Measurements from ENCODE around the gene PAX7.

DNA sequence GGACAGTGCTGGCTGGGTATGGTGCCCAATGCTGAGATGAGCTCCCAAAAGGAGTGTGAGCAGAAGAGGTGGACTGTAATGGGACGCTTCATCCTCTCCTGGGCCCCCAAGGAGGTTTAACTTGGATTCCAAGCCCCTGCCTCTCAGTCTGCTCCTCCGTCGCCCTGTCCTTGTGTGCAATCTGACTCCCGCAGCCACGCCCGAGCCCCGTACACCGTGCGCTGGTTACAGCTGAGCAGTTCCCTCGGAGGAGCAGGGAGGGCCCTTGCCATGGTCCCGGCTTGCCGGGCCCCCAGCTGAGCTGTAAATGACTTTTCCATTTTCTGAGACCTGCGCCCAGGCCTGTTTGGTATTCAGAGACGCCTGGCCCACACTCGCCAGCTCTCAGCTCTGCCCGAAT is 53.7 kb downstream of the PAX7 start:
- TF ChIP-seq, protein P1, sequence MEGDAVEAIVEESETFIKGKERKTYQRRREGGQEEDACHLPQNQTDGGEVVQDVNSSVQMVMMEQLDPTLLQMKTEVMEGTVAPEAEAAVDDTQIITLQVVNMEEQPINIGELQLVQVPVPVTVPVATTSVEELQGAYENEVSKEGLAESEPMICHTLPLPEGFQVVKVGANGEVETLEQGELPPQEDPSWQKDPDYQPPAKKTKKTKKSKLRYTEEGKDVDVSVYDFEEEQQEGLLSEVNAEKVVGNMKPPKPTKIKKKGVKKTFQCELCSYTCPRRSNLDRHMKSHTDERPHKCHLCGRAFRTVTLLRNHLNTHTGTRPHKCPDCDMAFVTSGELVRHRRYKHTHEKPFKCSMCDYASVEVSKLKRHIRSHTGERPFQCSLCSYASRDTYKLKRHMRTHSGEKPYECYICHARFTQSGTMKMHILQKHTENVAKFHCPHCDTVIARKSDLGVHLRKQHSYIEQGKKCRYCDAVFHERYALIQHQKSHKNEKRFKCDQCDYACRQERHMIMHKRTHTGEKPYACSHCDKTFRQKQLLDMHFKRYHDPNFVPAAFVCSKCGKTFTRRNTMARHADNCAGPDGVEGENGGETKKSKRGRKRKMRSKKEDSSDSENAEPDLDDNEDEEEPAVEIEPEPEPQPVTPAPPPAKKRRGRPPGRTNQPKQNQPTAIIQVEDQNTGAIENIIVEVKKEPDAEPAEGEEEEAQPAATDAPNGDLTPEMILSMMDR (conservative IDR thresholded peaks at IDR 0.05; ENCODE audit: low read depth, low read length): no peak
- TF ChIP-seq MXI1 (IDR thresholded peaks at IDR 0.05; ENCODE audit: borderline replicate concordance, low read depth, low read length): no peak
- TF ChIP-seq RAD21 (IDR thresholded peaks at IDR 0.05; ENCODE audit: low read length): no peak
- TF ChIP-seq RFX5 (IDR thresholded peaks at IDR 0.05; ENCODE audit: low read depth, low read length): no peak

Measured in IMR-90 (cell line).